AG04450 (cell line): Measurements from ENCODE around the gene TEKT5. TPM values are rescaled to one million over a fixed set of nuclear protein-coding genes. Genes with fewer than 3 reads are reported as not detected.

ENCODE experiments used
- CTCF ChIA-PET: fragments of 300-600, 350-600 bp; formaldehyde crosslinking; extraction: SDS; loops from one replicate; lab custom pipeline; 2022; ENCODE audit warnings: antibody characterized with exemption, inconsistent platforms; lab: Charles Lee
- POLR2A ChIA-PET: fragments of 350-600 bp; formaldehyde crosslinking; extraction: SDS; loops from one replicate; lab custom pipeline; 2021; ENCODE audit warnings: antibody characterized with exemption, inconsistent platforms; lab: Yijun Ruan, JAX
- DNase-seq: peaks from one replicate; pipeline ENCODE4 v3.0.0-alpha.2; 2011; ENCODE audit warnings: low read depth, low spot score
- H3K27ac ChIP-seq: one replicate; pipeline ENCODE4 v1.5.1; 2012; ENCODE audit warnings: low read depth, low read length, control low read depth
- H3K27me3 ChIP-seq: one replicate; pipeline ENCODE4 v1.6.0; 2012; ENCODE audit warnings: low read length; ENCODE audit not compliant: control insufficient read depth, insufficient read depth
- H3K4me3 ChIP-seq: 2 replicates; pipeline ENCODE4 v1.5.1; 2011; ENCODE audit warnings: mild to moderate bottlenecking, low read depth, low read length, control low read depth
- H3K9me3 ChIP-seq: 2 replicates; pipeline ENCODE4 v1.5.1; 2012; ENCODE audit warnings: low read length; ENCODE audit not compliant: control insufficient read depth, insufficient read depth
- polyA plus RNA-seq: library from polyadenylated mRNA; depleted of rRNA; stranded (reverse); fragments of >200 nt; gene quantifications from 2 replicates; pipeline ENCODE4 v1.2.3, GENCODE V29; 2011
- TF ChIP-seq, protein P1 (sequence below): IDR thresholded peaks from 2 replicates; pipeline ENCODE4 v1.5.1; 2011; ENCODE audit warnings: low read depth, low read length, control low read depth, inconsistent platforms

TEKT5 gene
- polyA plus RNA-seq, 1 experiment = 0.15 TPM

DNA sequence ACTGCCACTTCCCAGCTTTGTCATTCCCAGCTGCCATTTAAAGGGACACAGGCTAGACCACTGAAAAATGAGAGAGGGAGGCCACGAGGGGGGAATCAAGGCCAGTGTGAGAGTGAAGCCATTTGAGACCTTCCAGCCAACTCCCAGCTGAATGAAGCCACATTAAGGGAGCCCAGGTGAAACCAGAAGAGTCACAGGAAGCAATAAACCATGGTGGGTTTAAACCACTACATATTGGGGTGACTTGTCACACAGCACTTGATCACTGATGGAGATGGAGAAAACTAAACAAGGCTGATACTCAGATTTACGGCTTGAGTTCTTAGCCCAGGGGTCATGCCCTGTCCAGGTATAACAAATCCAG, 46.1 kb upstream of the TEKT5 start:
- TF ChIP-seq, protein P1, sequence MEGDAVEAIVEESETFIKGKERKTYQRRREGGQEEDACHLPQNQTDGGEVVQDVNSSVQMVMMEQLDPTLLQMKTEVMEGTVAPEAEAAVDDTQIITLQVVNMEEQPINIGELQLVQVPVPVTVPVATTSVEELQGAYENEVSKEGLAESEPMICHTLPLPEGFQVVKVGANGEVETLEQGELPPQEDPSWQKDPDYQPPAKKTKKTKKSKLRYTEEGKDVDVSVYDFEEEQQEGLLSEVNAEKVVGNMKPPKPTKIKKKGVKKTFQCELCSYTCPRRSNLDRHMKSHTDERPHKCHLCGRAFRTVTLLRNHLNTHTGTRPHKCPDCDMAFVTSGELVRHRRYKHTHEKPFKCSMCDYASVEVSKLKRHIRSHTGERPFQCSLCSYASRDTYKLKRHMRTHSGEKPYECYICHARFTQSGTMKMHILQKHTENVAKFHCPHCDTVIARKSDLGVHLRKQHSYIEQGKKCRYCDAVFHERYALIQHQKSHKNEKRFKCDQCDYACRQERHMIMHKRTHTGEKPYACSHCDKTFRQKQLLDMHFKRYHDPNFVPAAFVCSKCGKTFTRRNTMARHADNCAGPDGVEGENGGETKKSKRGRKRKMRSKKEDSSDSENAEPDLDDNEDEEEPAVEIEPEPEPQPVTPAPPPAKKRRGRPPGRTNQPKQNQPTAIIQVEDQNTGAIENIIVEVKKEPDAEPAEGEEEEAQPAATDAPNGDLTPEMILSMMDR = no peak
- Histone ChIP-seq H3K27ac (no peak overlapping the region), H3K4me3 (no peak overlapping the region), H3K27me3 (no peaks in the 10 kb centered on the region), H3K9me3 (no peaks in the 10 kb centered on the region)
- CTCF ChIA-PET = interaction anchor here (0.7 to 7.3 kb wide), 3 partner anchors 83 to 227 kb away, joined by 4 to 204 read pairs (median 6); no protein-coding TSS in a partner anchor
- DNase-seq = no peak
- POLR2A ChIA-PET = interaction anchor here (0.6 kb wide), 1 partner anchor 8 kb away, joined by 3 read pairs; no protein-coding TSS in a partner anchor

DNA sequence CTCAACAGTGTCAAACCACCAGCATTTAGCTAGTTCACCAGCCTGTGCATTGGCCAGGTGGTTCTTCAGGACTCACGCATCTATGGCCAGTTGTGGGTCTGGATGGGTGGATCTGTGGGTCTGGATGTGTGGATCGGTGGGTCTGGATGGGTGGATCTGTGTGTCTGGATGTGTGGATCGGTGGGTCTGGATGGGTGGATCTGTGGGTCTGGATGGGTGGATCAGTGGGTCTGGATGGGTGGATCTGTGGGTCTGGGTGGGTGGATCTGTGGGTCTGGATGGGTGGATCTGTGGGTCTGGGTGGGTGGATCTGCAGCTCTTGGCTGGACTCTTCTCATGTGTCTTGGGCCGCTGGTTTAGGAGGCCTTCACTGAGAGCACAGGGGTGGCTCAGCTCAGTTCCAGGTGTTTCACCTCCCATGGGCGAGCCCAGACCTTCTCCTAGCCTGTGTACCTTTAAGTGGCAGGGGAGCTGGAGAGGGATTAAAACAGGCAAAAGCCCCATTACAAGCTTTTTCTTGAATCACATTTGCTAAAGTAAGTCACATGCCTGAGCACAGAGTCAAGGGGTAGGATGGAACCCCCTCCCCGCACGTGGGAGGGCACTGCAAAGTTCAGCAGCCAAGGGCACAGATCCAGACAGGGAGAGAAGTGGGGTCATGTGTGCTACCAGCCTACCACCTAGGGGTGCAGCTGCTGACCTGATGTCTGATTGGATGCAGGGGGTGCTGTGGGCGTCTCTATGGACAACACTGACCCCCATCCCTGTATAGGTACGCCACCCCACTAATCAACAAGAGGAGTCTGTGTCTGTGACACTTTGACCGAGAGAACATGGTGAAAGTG, 45.5 kb upstream of the TEKT5 start:
- ChIA-PET CTCF (interaction anchor here (0.7 to 7.3 kb wide), 4 partner anchors 83 to 230 kb away, joined by 4 to 204 read pairs (median 9); no protein-coding TSS in a partner anchor), POLR2A (interaction anchor here (0.6 kb wide), 1 partner anchor 8 kb away, joined by 3 read pairs; no protein-coding TSS in a partner anchor)
- TF ChIP-seq, protein P1 = no peak
- no peaks in the 10 kb centered on the region for H3K9me3 ChIP-seq
- no peak overlapping the region for H3K27ac ChIP-seq
- no peaks in the 10 kb centered on the region for H3K27me3 ChIP-seq
- H3K4me3 ChIP-seq = no peak overlapping the region
- DNase-seq = no peak

DNA sequence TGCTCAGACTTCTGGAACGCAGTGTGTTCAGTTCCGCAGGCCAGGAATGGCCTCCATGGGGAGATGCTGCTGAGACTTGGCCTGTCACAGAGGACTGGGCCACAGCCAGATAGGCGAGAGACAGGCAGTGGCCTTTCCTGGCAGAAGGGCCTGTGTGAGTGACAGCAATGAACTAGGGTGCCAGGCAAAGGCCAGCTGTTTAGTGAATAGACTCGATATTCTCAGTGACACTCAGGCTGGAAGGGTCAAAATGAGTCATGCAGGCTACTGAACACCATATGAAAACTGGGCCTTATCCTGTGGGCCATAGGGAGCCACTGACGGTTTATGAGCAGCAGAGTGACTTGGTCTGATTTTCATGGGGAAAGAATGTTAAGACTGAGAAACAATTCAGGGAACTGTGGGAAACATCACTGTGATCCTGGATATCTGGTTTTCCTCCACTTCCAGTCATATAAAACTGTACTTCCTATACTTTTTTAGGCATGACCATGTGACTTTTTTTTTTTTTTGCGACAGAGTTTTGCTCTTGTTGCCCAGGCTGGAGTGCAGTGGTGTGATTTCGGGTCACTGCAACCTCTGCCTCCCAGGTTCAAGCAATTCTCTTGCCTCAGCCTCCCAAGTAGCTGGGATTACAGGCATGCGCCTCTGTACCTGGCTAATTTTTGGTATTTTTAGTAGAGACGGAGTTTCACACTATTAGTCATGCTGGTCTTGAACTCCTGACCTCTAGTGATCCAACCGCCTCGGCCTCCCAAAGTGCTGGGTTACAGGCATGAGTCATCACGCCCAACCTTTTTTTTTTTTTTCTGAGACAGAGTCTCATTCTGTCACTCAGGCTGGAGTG, 43.7 kb upstream of the TEKT5 start:
- TF ChIP-seq, protein P1 = no peak
- Histone ChIP-seq H3K27me3 (no peaks in the 10 kb centered on the region), H3K27ac (peak overlapping the region; percentile 24), H3K9me3 (no peaks in the 10 kb centered on the region), H3K4me3 (no peak overlapping the region)
- ChIA-PET CTCF (interaction anchor here (0.6 to 7.3 kb wide), 14 partner anchors 27 to 1600 kb away, joined by 3 to 204 read pairs (median 10); no protein-coding TSS in a partner anchor), POLR2A (no interaction called here)
- DNase-seq = no peak

DNA sequence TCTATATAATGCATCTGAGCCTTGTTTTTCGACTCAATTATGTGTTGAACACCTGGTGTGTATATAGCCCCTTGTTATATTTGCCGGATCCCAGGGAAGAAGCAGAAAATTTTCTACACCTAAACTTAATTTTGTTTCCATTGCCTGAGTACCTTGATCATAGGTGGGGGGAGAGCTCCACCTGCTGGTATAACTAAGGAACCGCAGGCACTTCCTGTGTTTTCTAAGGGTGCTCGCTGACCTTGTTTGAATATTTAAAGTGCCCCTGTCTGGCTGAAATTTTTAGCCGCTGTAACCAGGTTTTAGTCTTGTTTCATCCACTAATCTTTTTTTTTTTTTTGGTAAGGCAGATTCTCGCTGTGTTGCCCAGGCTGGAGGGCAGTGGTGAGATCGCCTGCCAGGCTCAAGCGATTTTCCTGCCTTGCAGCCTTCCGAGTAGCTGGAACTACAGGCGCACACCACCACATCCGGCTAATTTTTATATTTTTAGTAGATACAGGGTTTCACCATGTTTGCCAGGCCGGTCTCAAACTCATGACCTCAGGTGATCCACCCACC, 42.4 kb upstream of the TEKT5 start:
- Histone ChIP-seq H3K9me3 (no peaks in the 10 kb centered on the region), H3K27ac (no peak overlapping the region), H3K27me3 (no peaks in the 10 kb centered on the region), H3K4me3 (no peak overlapping the region)
- ChIA-PET CTCF (interaction anchor here (0.5 to 7.3 kb wide), 19 partner anchors 13 to 1842 kb away, joined by 3 to 204 read pairs (median 5); no protein-coding TSS in a partner anchor), POLR2A (interaction anchor here (0.7 kb wide), 1 partner anchor 240 kb away, joined by 5 read pairs; no protein-coding TSS in a partner anchor)
- TF ChIP-seq, protein P1 = peak; percentile 95
- DNase-seq = peak; percentile 38
